Right cardiac atrium (tissue), 5 donors: ENCODE results near the gene TRIM71. TPM values are rescaled to one million over a fixed set of nuclear protein-coding genes. Genes with fewer than 3 reads are reported as not detected.

Experiments
- ATAC-seq, 2 donors: fragments of 200-7000 bp; cut with Tn5 transposase; one replicate each; pipeline versions ENCODE4 v1.8.0 to v1.9.1; 2020; ENCODE audit warnings: moderate library complexity in 2 of 2, mild to moderate bottlenecking in 1 of 2
- DNase-seq, 3 donors: peaks; one replicate each; pipeline ENCODE4 v3.0.0-alpha.2; 2020
- H3K27ac ChIP-seq: one replicate; pipeline ENCODE4 v1.5.1; 2013; ENCODE audit warnings: mild to moderate bottlenecking, low read length, control low read depth, moderate library complexity
- H3K27me3 ChIP-seq: one replicate; pipeline ENCODE4 v1.6.1; 2013; ENCODE audit not compliant: control insufficient read depth, insufficient read depth
- H3K4me1 ChIP-seq: one replicate; pipeline ENCODE4 v1.6.1; 2013; ENCODE audit warnings: low read length; ENCODE audit not compliant: control insufficient read depth, insufficient read depth
- H3K4me3 ChIP-seq: one replicate; pipeline ENCODE4 v1.5.1; 2013; ENCODE audit warnings: low read length, control low read depth
- H3K9me3 ChIP-seq: one replicate; pipeline ENCODE4 v1.6.1; 2013; ENCODE audit warnings: low read length; ENCODE audit not compliant: control insufficient read depth
- WGBS: extraction: QIAGEN DNeasy Blood & Tissue Kit; methylation state at CpG from one replicate; pipeline ENCODE4 v1.1.7; 2013; 5-methylcytosine and 5-hydroxymethylcytosine counted together
- intact Hi-C, 4 donors: fragments of 100-400 bp; cut with DNase I; formaldehyde crosslinking; loops; one replicate each; pipeline versions ENCODE4 v1.11.0 to v1.14.0; 2022 to 2023
- polyA plus RNA-seq: library from polyadenylated mRNA; stranded (reverse); fragments of 200-250 nt; gene quantifications from one replicate; pipeline ENCODE4 v1.2.3, GENCODE V29; 2013
- total RNA-seq, 4 donors: library from RNA; stranded (reverse); fragmentation: NEBNext Ultra II Directional; extraction: Animal tissue kit (Norgen Biotek cat#: 25700); gene quantifications; one replicate each; pipeline ENCODE4 v1.2.1, GENCODE V29; 2021
- donor health status: healthy with polysubstance abuse.
- donor health status: DM: no; HTN: yes; CAD: no.
- donor health status: DM: no; HTN: no; CAD: no.
- donor health status: DM: no; HTN: yes; CAD: no; lungs with severe emphysema.
- donor health status: DM: yes; HTN: yes; CAD: no.

The TRIM71 gene
- total and polyA plus RNA-seq, 5 donors, result not detected

DNA sequence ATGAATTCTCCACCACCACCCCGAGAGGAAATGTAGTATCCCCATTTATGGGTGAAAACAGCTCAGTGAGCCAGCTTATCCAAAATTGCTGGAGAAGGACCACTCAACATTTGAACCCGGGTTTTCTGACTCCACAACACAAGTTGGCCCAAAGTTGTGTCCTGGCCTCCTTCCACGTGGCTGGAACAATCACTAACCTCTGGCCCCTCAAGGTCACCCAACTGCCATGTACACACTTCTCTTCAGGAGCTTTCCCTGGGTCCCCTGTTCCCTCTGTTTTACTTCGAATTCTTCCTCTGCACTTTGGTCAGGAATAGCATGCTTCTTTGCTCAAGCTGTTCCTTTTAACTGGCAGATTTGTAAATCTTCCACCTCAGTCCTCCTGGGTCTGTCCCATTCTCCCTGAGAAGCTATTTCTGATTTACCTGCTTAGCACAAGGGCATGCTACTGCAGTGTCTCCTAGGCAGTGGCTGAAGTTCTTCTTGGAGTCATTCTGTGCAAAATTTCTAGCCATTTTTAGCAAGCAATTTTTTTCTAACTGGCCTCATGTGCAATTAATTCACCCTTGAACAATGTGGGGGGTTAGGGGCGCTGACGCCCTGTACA lies 39.2 kb downstream of the TRIM71 start:
- Histone ChIP-seq H3K9me3 (no peaks in the 10 kb centered on the region), H3K27me3 (no peaks in the 10 kb centered on the region), H3K27ac (no peak overlapping the region), H3K4me1 (no peaks in the 10 kb centered on the region), H3K4me3 (no peak overlapping the region)
- WGBS, result 67% methylated on average over 6 of the region's 6 CpGs
- intact Hi-C loops, result no loop called here
- DNase-seq (no peak), ATAC-seq (no peak)

DNA sequence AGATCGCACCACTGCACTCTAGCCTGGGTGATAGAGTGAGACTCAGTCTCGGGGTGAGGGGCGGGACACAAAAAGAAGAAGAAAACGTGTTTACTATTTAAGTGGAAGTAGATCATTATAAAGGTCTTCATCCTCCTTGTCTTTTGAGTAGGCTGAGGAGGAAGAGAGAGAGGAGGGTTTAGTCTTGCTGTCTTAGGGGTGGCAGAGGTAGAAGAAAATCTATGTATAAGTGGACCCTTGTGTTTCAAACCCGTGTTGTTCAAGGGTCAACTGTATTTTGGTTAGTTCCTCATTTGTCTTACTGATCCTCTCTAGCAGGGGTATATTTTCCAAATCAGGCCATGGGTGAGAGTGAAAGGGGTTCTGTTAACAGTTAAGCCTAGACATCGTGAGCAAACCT lies 40.1 kb downstream of the TRIM71 start:
- intact Hi-C loops, result no loop called here
- no peaks in the 10 kb centered on the region for H3K4me1 ChIP-seq
- no peak overlapping the region for H3K27ac ChIP-seq
- no peak overlapping the region for H3K4me3 ChIP-seq
- no peak for DNase-seq
- no peaks in the 10 kb centered on the region for H3K9me3 ChIP-seq
- no peak for ATAC-seq
- WGBS, result 80% methylated on average over 6 of the region's 6 CpGs
- H3K27me3 ChIP-seq, result no peaks in the 10 kb centered on the region

DNA sequence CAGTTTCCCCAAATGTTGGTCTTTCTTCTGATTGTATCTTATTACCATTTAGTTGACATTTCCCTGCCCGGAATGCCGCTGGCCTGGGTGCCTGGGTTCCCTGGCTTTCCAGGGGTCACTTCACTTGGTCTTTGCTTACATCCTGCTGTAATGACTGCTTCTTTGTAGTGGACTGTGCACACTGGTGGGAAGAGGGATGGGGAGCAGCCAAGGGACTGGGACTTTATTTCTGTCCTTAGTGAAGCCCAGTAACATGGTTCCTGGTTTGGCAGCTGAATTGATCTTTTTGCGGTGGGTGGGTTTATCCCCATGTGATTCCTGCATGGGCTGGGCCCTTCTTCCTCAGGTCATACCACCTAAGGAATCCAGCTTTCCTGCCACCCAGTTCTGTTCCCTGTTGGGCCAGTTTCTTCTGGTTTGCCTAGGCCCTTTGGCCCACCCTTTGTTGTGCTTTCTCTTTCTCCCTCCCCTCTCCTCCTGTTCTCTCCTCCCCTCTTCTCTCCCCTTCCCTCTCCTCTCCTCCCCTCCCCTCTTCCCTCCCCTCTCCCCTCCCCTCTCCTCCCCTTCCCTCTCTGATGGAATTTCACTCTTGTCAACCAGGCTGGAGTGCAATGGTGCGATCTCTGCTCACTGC lies 41.9 kb downstream of the TRIM71 start:
- WGBS, result 93% methylated on average over 4 of the region's 4 CpGs
- ATAC-seq, result no peak
- intact Hi-C loops, result no loop called here

DNA sequence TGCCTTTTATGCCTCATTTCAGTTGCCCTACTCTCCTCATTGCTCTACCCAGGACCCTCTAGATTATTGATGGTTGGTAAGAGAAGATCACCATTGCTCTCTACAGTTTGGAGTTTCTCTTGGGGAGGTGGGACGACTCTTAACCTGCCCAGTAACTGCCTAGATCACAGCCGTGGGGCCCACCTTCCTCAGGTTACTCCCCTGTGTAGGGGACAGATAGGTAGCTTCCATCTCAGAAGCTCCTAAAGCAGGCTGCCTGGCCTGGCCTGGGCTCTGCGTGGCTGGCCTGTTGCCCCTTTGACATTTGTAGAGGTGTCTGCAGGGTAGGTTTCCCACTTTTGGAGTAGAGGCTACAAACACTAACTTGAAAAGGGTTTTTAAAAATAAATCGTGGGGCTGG lies 42.7 kb downstream of the TRIM71 start:
- intact Hi-C loops, result no loop called here
- 92% methylated on average over 4 of the region's 4 CpGs for WGBS
- ATAC-seq (no peak), DNase-seq (no peak)
- no peaks in the 10 kb centered on the region for H3K9me3 ChIP-seq
- no peak overlapping the region for H3K27ac ChIP-seq
- no peak overlapping the region for H3K4me3 ChIP-seq
- H3K27me3 ChIP-seq, result no peaks in the 10 kb centered on the region
- H3K4me1 ChIP-seq, result no peaks in the 10 kb centered on the region

More for the DNA sequence above, 41.9 kb downstream of the TRIM71 start:
- Histone ChIP-seq H3K27me3 (no peaks in the 10 kb centered on the region), H3K4me1 (no peaks in the 10 kb centered on the region), H3K27ac (no peak overlapping the region), H3K9me3 (no peaks in the 10 kb centered on the region), H3K4me3 (no peak overlapping the region)
- no peak for DNase-seq

- intact Hi-C loops, result no loop called here
- ATAC-seq (no peak), DNase-seq (no peak)
- no peaks in the 10 kb centered on the region for H3K27me3 ChIP-seq
- no peak overlapping the region for H3K4me3 ChIP-seq
- H3K27ac ChIP-seq, result no peak overlapping the region
- H3K9me3 ChIP-seq, result no peaks in the 10 kb centered on the region
- 68% methylated on average over 5 of the region's 5 CpGs for WGBS
- no peaks in the 10 kb centered on the region for H3K4me1 ChIP-seq
Measured at GRCh38 chr3:32861681-32862080, 43.9 kb downstream of the TRIM71 start.

DNA sequence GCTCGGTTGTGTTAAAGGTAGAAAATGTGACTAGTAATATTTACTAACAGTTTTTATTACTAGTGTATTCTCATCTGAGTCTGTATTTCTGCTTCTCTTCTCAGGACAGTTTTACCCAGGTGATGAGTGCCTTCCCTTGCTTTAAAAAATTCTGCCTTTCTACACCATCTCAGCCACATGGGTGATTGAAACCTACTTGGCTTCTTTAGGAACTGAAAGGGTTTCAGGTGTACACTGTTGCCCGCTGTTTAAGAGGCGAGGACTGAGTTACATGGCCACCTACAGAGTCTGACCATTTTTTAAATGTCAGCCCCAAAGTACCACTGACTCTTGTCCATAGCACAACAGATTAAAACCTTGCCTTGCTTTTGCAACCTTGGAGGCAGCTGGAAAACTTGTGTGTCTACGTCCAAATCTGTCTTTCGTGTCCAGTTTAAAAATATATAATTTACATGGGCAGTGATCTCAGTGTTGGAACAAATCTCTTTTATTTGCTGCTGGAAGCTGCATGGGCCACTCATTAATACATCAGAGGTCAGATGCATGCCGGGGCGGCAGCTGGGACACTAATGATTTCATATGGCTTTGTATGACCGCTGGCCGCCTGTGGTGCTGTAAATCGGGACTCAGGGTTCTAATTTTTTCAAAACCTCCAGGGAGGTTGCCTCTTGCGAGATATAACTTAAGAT lies 44.6 kb downstream of the TRIM71 start:
- no peak overlapping the region for H3K27ac ChIP-seq
- WGBS, result 66% methylated on average over 11 of the region's 11 CpGs
- intact Hi-C loops, result no loop called here
- DNase-seq (no peak), ATAC-seq (no peak)
- H3K4me3 ChIP-seq, result no peak overlapping the region
- H3K4me1 ChIP-seq, result no peaks in the 10 kb centered on the region
- H3K27me3 ChIP-seq, result no peaks in the 10 kb centered on the region
- no peaks in the 10 kb centered on the region for H3K9me3 ChIP-seq

DNA sequence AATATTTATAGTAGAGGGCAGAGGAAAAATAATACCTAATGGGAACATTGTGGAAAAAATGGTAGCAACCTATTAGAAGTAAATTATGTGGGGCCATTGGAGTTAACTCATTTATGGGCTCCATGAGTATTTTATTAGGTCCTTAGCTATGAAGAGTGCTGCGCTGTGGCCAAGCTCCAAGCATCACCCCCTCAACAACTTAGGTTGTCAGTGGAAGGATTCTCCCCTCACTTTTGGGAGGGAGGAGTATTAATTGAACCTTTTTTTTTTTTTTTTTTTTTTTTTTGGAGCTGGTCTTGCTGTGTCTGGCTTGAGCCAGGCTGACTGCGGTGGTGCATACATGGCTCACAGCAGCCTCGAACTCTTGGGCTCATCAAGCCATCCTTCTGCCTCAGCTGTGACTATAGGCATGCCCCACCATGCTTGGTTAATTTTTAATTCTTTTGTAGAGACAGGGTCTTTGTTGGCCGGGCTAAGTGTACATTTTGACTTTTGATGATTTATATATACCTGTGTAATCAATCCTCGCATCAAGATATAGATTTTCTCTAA lies 45.2 kb downstream of the TRIM71 start:
- WGBS, result 97% methylated on average over 5 of the region's 5 CpGs
- DNase-seq (no peak), ATAC-seq (no peak)
- intact Hi-C loops, result no loop called here
- Histone ChIP-seq H3K4me3 (no peak overlapping the region), H3K27me3 (no peaks in the 10 kb centered on the region), H3K4me1 (no peaks in the 10 kb centered on the region), H3K27ac (no peak overlapping the region), H3K9me3 (no peaks in the 10 kb centered on the region)

DNA sequence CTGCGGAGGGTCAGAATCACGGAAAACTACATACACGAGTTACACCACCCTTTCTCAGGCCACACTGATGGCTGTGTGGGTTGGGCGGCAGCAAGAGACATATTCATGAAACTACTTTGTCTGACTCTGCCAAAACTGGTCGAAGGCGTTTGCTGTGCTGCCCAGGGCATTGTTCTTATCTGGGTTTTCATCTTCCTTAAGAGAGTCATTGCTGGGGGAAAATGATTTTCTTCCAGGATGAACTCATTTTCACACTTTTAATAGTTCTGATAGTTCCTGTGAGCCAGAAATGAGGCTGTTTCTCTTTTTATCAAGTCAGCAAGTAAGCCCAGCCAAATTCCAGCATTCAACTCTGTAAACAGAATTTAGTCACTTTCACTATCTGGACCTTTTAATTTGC lies 47.6 kb downstream of the TRIM71 start:
- WGBS, result 43% methylated on average over 6 of the region's 6 CpGs
- no peak overlapping the region for H3K27ac ChIP-seq
- H3K9me3 ChIP-seq, result no peaks in the 10 kb centered on the region
- H3K4me3 ChIP-seq, result no peak overlapping the region
- no peaks in the 10 kb centered on the region for H3K4me1 ChIP-seq
- intact Hi-C loops, result no loop called here
- H3K27me3 ChIP-seq, result no peaks in the 10 kb centered on the region
- DNase-seq, result peak in 1 of 3 donors; percentile 50
- ATAC-seq, result peak in 1 of 2 donors; percentile 52

GRCh38 chr3:32866533-32866932 lies 48.7 kb downstream of the TRIM71 start:
- DNase-seq (no peak), ATAC-seq (no peak)
- Histone ChIP-seq H3K27me3 (no peaks in the 10 kb centered on the region), H3K4me1 (no peaks in the 10 kb centered on the region), H3K9me3 (no peaks in the 10 kb centered on the region), H3K27ac (no peak overlapping the region), H3K4me3 (no peak overlapping the region)
- intact Hi-C loops, result no loop called here
- 95% methylated on average over 5 of the region's 5 CpGs for WGBS

- Histone ChIP-seq H3K4me3 (no peak overlapping the region), H3K9me3 (no peaks in the 10 kb centered on the region), H3K27ac (no peak overlapping the region), H3K27me3 (no peaks in the 10 kb centered on the region), H3K4me1 (no peaks in the 10 kb centered on the region)
- ATAC-seq (no peak), DNase-seq (no peak)
- intact Hi-C loops, result no loop called here
- WGBS, result 91% methylated on average over 5 of the region's 5 CpGs
Measured at GRCh38 chr3:32867954-32868353, 50.2 kb downstream of the TRIM71 start.

DNA sequence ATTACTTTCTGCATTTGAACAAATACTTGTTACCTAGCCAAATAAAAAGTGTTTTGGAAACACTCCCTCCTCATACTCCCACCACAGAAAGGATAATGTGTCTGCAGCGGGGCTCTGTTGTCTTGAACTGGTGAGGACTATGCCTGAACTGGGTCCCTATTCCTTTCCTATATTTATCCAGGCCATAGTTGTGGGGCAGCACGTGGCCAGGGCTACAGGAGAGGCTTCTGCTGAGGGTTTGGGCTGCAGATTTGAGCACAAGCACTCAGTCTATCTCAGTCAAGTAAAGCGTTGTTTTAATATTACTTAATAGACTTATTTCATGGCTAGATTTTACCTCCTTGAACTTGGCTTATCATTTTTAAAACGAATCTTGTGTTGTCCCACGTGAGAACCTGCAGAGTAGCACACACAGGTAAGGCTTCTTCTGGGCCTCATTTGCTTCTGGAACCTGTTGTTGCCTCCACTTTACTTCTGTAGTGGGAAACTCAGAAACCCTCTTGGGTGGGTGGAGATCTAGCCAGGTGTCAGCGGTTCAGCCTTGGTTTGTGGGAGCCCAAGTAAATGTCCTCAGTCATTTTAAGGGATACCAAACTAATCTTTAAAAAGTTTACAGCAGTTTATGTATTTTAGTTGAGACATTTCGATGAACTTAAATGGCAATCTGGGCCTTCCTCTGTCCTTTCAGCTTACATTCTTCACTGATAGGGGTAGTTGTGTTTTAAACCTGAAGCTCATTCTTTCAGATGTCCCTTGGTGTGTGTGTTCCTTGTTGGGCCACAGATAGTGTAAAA lies 51.1 kb downstream of the TRIM71 start:
- Histone ChIP-seq H3K4me1 (no peaks in the 10 kb centered on the region), H3K27ac (no peak overlapping the region), H3K4me3 (no peak overlapping the region), H3K27me3 (no peaks in the 10 kb centered on the region), H3K9me3 (no peaks in the 10 kb centered on the region)
- ATAC-seq, result no peak
- intact Hi-C loops, result no loop called here
- no peak for DNase-seq
- 82% methylated on average over 7 of the region's 7 CpGs for WGBS
